Urinary bladder (tissue), 4 donors: ENCODE results near the gene MEIKIN. TPM values are rescaled to one million over a fixed set of nuclear protein-coding genes. Genes with fewer than 3 reads are reported as not detected.

Source experiments
- DNase-seq: peaks from one replicate; pipeline ENCODE4 v3.0.0-alpha.2; 2015; ENCODE audit errors: extremely low spot score
- H3K27ac ChIP-seq: one replicate; pipeline ENCODE4 v1.5.1; 2013; ENCODE audit warnings: low read depth, mild to moderate bottlenecking, moderate library complexity
- H3K36me3 ChIP-seq: one replicate; pipeline ENCODE4 v1.6.1; 2013; ENCODE audit warnings: mild to moderate bottlenecking, moderate library complexity; ENCODE audit not compliant: insufficient read depth
- H3K4me1 ChIP-seq: one replicate; pipeline ENCODE4 v1.6.1; 2013; ENCODE audit warnings: mild to moderate bottlenecking, moderate library complexity; ENCODE audit not compliant: insufficient read depth
- H3K4me3 ChIP-seq: one replicate; pipeline ENCODE4 v1.5.1; 2013; ENCODE audit warnings: low read depth, low read length
- WGBS: extraction: QIAGEN DNeasy Blood & Tissue Kit; methylation state at CpG from one replicate; pipeline ENCODE4 v1.1.7; 2013; 5-methylcytosine and 5-hydroxymethylcytosine counted together
- polyA plus RNA-seq: library from polyadenylated mRNA; stranded (reverse); fragments of 200-250 nt; gene quantifications from one replicate; pipeline ENCODE4 v1.2.3, GENCODE V29; 2013
- total RNA-seq: library from RNA; depleted of rRNA; stranded (reverse); fragments of >200 nt; gene quantifications from one replicate; pipeline ENCODE4 v1.2.3, GENCODE V29; 2014
- donor health status: healthy with polysubstance abuse.
- donor health status: healthy.

Gene MEIKIN
- total and polyA plus RNA-seq, 2 donors: not detected

DNA sequence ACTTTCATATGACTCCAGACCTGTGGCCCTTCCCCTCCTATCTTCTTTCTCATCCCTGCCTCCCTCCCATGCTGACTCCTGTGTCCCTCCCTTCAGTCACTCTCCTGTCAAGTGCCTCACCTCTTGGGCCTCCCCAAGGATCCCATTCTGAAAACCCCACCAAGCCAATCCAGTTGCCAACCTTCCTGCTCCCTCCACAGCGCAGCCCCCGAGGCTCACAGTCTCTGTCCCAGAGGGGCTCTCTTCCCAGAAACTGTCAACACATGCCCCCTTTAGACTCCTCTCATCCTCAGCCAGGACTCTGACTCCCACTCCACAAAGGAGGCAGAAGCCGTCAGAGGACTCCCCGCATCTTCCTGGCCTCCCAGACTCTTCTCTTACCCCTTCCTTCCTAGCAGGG is 35.2 kb upstream of the MEIKIN start:
- Histone ChIP-seq H3K27ac (no peak overlapping the region), H3K4me1 (no peaks in the 10 kb centered on the region), H3K4me3 (no peak overlapping the region), H3K36me3 (no peaks in the 10 kb centered on the region)
- 74% methylated on average over 4 of the region's 4 CpGs for WGBS
- DNase-seq: no peak

DNA sequence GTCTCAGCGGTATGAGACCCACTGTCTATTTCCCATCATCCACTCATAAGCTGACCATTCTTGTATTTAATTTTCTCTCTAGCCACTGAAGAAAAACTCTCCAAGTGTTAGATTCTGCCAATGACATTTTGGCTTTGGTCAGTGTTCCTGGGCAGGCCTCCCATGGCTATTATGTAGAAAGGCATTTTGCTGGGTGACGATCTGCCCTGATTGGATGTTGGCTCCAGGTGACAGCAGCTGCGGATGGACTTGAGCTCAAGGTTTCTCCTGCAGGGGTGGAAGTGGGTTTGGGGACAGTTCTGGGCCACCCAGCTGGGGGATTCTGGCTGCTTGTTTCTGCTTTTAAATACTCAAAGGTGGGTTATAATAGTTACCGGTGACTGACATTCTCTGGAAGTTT is 34.4 kb upstream of the MEIKIN start:
- Histone ChIP-seq H3K27ac (no peak overlapping the region), H3K4me3 (no peak overlapping the region), H3K36me3 (no peaks in the 10 kb centered on the region), H3K4me1 (no peaks in the 10 kb centered on the region)
- WGBS: 90% methylated on average over 4 of the region's 4 CpGs
- DNase-seq: no peak

DNA sequence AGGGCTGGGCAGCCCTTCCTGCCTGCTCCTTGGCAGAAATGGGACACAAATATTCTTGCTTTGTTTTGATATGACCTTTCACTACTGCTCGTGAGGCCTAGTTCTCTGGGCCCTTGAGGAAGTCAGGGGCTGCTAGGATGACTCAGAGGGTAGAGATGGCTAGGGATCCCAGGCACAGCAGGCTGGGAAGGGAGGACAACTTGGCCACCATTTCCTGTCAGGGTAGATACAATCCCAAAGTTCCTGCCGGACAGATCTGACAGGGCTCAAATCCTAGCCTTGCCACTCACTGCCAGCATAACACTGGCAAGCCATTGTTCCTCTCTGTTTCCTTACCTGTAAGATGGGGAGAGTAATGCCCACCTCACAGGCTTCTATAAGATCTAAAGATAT is 31.7 kb upstream of the MEIKIN start:
- no peak for DNase-seq
- Histone ChIP-seq H3K4me3 (no peak overlapping the region), H3K4me1 (no peaks in the 10 kb centered on the region), H3K27ac (no peak overlapping the region), H3K36me3 (no peaks in the 10 kb centered on the region)
- 65% methylated on average over 2 of the region's 2 CpGs for WGBS

DNA sequence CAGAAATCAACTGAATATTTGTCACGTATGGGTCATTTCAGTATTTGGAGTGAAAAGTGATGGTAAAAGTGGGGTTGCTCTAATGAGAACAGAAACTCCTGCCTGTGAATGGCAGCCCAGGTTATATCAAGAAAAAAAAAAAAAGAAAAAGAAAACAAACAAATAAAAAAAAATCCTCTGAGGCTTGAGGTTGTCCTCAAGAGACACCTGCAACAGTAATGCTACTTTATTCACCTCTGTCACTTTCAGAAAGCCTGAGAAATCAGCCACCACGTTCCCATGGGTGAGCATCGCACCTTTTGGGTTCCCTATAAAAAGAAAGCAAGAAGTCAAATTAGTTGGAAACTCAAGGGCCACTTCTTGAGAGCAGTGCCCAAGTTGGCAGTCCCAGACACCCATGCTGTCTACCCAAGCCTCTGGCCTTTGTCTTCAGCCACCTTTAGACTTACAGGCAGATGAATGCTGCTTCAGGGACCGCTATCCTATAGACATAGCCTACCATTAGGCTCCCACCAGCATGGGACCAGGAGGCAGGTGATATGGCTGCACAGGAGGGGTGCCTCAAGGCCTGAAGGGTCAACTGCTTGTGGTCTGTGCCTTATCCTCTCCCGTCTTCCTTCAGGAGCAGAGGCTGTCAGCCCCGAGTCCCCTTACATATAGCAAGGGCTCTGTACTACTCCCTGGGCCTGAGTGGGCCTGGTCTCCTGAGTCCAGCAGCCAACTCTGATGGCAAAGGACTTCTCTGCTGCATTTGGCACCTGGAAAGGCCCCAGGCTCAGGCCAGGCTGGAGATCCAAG is 31.1 kb upstream of the MEIKIN start:
- H3K36me3 ChIP-seq: no peaks in the 10 kb centered on the region
- no peak overlapping the region for H3K4me3 ChIP-seq
- 90% methylated on average over 6 of the region's 6 CpGs for WGBS
- no peak overlapping the region for H3K27ac ChIP-seq
- no peak for DNase-seq
- H3K4me1 ChIP-seq: no peaks in the 10 kb centered on the region

DNA sequence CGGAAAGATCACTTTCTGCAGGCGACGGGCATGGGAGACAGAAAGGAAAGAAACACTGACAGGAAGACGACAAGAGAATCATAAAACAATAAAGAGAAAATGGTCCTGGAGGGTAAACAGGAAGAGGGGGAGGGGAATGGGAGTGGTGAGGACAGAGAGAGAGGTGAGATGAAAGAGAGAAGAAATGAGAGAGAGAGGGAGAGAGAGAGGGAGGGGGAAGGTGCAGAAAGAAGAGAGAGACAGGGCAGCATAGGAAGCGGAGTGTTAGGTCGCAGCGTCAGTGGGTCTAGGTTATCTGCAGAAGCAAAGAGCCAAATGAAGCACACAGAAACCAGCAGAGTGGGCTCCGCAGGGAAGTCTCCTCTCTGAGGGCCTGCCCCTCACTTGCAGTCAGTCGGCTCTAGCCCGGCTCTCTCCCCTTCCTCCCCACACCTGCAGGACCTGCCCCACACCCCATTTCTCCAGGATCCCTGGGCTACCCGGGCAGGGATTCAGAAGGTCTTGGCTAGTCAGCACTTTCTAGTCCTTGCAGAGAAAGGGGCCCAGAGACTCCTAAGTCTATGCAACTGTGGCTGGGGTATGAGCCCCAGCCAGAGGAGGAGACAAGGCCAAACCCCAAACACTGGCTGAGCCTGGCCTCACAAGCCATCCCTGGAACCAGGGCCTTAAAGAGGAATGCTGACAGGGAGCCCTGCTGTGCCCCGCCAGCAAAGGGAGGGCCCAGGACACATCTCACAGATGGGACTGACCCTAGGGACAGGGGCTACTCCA is 29.7 kb upstream of the MEIKIN start:
- Histone ChIP-seq H3K4me1 (no peaks in the 10 kb centered on the region), H3K4me3 (no peak overlapping the region), H3K27ac (no peak overlapping the region), H3K36me3 (no peaks in the 10 kb centered on the region)
- no peak for DNase-seq
- 43% methylated on average over 12 of the region's 12 CpGs for WGBS

DNA sequence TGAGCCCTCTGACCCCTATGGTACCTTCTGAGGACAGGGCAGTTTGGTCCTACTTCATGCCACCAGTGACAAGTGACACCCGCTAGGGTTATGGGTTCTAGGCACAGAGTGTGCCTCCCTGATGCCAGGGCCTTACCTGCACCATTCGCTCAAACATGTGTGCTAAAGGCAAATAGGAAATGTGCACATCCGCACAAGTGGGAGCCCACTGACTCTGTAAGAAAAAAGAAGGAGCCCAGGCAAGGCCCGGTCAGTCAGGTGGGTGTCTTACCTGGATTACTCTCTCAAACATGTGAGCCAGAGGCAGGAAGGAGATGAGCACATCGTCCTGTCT is 29.1 kb upstream of the MEIKIN start:
- Histone ChIP-seq H3K27ac (no peak overlapping the region), H3K36me3 (no peaks in the 10 kb centered on the region), H3K4me1 (no peaks in the 10 kb centered on the region), H3K4me3 (no peak overlapping the region)
- 61% methylated on average over 5 of the region's 5 CpGs for WGBS
- no peak for DNase-seq

DNA sequence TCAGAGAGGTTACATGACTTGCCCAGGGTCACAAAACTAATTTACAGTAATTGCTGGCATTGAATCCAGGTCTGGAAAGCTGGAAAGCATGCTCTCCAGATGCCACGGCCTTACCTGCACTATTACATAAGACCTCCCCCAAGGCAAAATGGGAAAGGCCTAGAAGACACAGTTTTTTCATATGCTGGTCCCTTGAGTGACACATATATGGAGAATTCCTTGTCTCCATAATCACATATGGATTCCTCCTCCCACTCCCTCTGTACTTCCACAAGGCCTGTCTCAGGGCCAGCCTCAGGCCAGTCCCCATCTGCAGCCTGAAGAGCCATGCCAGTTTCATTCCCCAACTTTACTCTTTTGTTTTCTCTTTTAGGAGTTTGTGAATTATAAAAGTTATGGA is 28.6 kb upstream of the MEIKIN start:
- WGBS: 90% methylated on average over 1 of the region's 1 CpG
- DNase-seq: no peak
- no peaks in the 10 kb centered on the region for H3K4me1 ChIP-seq

DNA sequence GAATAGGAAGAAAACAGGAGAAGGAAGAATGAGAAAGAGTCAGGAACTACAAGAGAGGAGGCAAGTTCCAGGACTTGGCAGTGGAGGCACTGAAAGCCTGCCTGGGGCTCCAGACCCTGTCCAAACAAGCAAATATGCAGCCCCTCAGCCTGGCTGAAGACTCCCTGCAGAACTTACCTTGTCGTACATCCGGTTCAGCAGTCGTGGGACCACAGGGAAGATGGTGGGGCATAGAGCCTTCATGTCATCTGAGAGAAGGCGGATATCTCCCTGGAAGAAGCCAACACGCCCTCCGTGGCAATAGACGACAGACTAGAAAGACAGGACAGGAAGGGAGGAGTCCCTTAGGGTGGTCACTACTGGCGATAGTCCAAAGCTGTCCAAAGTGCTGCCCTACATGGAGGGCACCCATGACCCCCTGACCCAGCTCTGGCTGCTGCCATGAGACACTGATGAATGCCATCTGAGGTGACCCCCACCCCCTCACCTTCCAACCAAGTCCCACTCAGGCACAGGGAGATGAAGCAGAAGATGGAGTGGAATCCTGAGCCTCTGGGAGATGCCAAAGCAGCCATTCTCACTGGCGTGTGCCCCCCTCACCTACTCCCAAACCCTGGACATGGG is 27.7 kb upstream of the MEIKIN start:
- no peaks in the 10 kb centered on the region for H3K36me3 ChIP-seq
- H3K4me1 ChIP-seq: no peaks in the 10 kb centered on the region
- no peak overlapping the region for H3K27ac ChIP-seq
- DNase-seq: no peak
- WGBS: 94% methylated on average over 9 of the region's 9 CpGs
- H3K4me3 ChIP-seq: no peak overlapping the region

More for the DNA sequence above, 28.6 kb upstream of the MEIKIN start:
- Histone ChIP-seq H3K27ac (no peak overlapping the region), H3K4me3 (no peak overlapping the region), H3K36me3 (no peaks in the 10 kb centered on the region)

DNA sequence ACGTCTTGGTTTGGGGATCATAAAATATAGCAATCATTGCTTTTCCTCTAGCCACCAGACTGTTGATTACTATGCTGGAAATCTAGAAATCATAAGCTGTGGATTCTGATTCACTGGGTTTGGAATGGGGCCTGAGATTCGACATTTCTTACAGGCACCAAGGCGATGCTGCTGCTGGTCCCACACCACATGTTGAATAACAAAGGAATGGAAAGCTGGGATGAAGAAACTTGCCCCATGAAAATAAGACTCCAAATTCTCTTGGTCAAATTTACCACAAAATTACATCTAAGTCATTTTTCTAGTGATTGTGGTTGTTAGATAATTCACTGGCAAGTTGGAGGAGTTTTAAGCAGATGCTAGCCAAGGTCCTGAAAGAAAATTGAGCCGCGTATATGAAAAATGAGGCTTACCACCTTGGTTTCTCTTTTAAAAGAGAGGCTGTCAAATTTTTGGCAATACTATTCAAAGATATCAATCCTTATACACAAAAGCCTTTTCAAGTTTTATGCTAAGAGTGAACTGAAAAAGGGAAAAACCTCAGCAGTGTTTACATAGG is 23.0 kb upstream of the MEIKIN start:
- WGBS: 73% methylated on average over 5 of the region's 5 CpGs
- Histone ChIP-seq H3K4me1 (no peaks in the 10 kb centered on the region), H3K4me3 (no peak overlapping the region), H3K27ac (no peak overlapping the region), H3K36me3 (no peaks in the 10 kb centered on the region)
- DNase-seq: no peak

DNA sequence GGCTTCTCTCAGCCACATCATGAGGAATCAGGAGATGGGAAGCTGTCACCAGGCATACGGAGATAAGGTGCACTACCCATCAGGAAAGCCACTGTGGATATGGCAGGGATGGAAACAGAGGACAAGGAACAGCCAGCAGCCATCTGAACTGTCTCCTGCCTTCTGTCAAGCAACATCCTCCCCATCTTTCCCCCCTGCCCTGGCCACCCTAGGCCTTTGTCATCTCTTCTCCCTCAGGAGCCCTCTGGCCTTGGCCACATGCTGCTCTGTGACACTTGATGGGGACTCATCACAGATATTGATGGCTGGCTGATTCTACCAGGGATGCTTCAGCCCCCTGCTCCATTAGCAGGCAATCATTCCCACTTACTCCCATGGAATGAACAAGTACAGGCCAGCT is 21.1 kb upstream of the MEIKIN start:
- no peak for DNase-seq
- no peaks in the 10 kb centered on the region for H3K4me1 ChIP-seq
- H3K4me3 ChIP-seq: no peak overlapping the region
- H3K36me3 ChIP-seq: no peaks in the 10 kb centered on the region
- WGBS: 91% methylated on average over 1 of the region's 1 CpG
- H3K27ac ChIP-seq: no peak overlapping the region

DNA sequence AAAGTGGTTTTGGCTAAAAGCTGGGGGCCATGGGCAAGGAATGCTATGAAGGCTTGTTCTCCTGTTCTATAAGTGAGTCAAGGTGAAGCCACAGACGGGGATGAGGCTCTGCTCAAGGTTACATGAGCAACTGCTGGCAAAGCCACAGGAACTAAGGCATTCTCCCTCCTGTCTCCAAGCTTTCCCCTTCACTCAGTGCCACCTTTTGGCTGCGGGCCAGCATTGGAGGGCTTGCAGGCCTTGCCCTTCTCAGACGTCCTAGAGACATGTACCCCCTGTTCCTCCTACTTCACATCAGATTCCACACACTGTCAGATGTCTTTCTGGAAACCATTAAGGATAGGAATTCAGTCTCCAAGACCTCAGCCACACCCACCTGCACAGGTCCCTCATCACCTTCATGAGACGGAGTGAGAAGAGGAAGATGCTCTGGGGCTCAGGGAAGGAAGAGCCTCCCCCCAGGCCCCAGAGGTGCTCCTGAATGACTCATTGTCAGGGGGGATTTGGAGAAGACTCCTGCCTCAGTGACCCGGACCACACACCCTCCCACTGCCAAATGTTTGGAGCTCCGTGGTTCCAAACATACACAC is 20.5 kb upstream of the MEIKIN start:
- no peak for DNase-seq
- no peaks in the 10 kb centered on the region for H3K36me3 ChIP-seq
- no peak overlapping the region for H3K4me3 ChIP-seq
- no peaks in the 10 kb centered on the region for H3K4me1 ChIP-seq
- no peak overlapping the region for H3K27ac ChIP-seq
- 72% methylated on average over 6 of the region's 6 CpGs for WGBS

DNA sequence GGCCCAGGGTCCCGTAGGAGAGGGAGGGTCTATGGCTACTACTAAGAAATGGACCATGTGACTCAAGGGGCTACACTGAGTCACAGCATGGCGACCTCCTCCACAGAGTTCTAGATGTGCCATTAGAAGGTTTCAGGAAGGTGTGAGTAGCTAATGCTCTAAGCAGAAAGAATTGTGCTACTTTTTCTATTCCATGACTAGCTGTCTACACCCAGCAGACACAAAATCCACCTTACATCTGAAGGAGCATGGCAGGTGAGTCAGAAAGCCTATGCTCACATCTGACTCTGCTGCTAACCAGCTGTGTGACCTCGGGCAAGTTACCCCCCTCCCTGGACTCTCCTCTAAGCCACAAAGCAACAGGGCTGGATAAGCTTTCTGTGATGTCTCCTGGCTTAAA is 14.4 kb upstream of the MEIKIN start:
- Histone ChIP-seq H3K27ac (no peak overlapping the region), H3K36me3 (no peaks in the 10 kb centered on the region), H3K4me3 (no peak overlapping the region), H3K4me1 (no peaks in the 10 kb centered on the region)
- DNase-seq: no peak
- WGBS: 85% methylated on average over 3 of the region's 3 CpGs

DNA sequence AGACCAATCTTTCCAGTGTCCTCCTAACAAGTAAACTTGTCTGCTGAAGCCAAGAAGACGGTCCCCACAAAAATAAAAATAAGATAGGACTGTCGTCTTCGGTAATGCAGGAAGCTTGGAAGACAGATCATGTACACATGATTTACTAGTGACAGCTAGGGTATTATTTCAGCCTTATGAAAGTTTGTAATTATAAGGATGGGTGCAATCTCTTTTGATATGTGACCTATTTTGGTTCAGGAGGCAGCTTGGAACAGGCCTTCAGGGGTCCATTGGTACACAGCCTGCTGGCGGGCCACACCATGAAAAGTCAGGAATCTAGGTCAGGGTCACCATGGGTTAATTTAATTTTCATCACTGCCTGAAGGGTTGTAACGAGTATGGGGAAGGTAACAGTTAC is 13.7 kb upstream of the MEIKIN start:
- Histone ChIP-seq H3K27ac (no peak overlapping the region), H3K4me1 (no peaks in the 10 kb centered on the region), H3K36me3 (no peaks in the 10 kb centered on the region), H3K4me3 (no peak overlapping the region)
- DNase-seq: no peak
- WGBS: 86% methylated on average over 5 of the region's 5 CpGs
